CD4-positive, alpha-beta T cell treated with Interleukin-15 for 1 hour (primary cell): ENCODE results near the gene ADAMTS18.
"Not testable (repeated sequence)": the region's sequence is repeated elsewhere in the genome, so short reads cannot be mapped to it uniquely, and the experiment has no call there.

Source experiments
- DNase-seq: peaks from one replicate; pipeline ENCODE4 v3.0.0-alpha.2; 2020

Gene ADAMTS18

GRCh38 chr16:77434530-77435271 lies at the start of gene ADAMTS18:
TSS of gene ADAMTS18 (minus strand) at chr16:77435034. CDS start at chr16:77434695, 339 bp downstream.
- no peak for DNase-seq

- no peak for DNase-seq
Measured at GRCh38 chr16:77480681-77481315, 46.0 kb upstream of the ADAMTS18 start.

- no peak for DNase-seq
Measured at GRCh38 chr16:77472262-77472661, 37.4 kb upstream of the ADAMTS18 start.

GRCh38 chr16:77470851-77471250 lies 36.0 kb upstream of the ADAMTS18 start:
- no peak for DNase-seq

GRCh38 chr16:77469634-77470033 lies 34.8 kb upstream of the ADAMTS18 start:
- no peak for DNase-seq

GRCh38 chr16:77468831-77469230 lies 34.0 kb upstream of the ADAMTS18 start:
- no peak for DNase-seq

- DNase-seq = no peak
Measured at GRCh38 chr16:77467821-77468335, 33.0 kb upstream of the ADAMTS18 start.

GRCh38 chr16:77463659-77464058 lies 28.8 kb upstream of the ADAMTS18 start:
- DNase-seq = not testable (repeated sequence)

GRCh38 chr16:77462894-77463293 lies 28.1 kb upstream of the ADAMTS18 start:
- no peak for DNase-seq

GRCh38 chr16:77459534-77460254 lies 24.9 kb upstream of the ADAMTS18 start:
- no peak for DNase-seq

GRCh38 chr16:77457046-77457445 lies 22.2 kb upstream of the ADAMTS18 start:
- DNase-seq = no peak

GRCh38 chr16:77452243-77452642 lies 17.4 kb upstream of the ADAMTS18 start:
- no peak for DNase-seq

GRCh38 chr16:77450790-77451487 lies 16.1 kb upstream of the ADAMTS18 start:
- DNase-seq = no peak

- no peak for DNase-seq
Measured at GRCh38 chr16:77449208-77449607, 14.4 kb upstream of the ADAMTS18 start.

- no peak for DNase-seq
Measured at GRCh38 chr16:77445324-77445723, 10.5 kb upstream of the ADAMTS18 start.

- no peak for DNase-seq
Measured at GRCh38 chr16:77444147-77444460, 9.3 kb upstream of the ADAMTS18 start.

GRCh38 chr16:77443357-77444146 lies 8.7 kb upstream of the ADAMTS18 start:
- no peak for DNase-seq

GRCh38 chr16:77442078-77442477 lies 7.2 kb upstream of the ADAMTS18 start:
- no peak for DNase-seq

GRCh38 chr16:77439106-77439505 lies 4.3 kb upstream of the ADAMTS18 start:
- no peak for DNase-seq

GRCh38 chr16:77437859-77438258 lies 3.0 kb upstream of the ADAMTS18 start:
- no peak for DNase-seq

GRCh38 chr16:77435272-77435820 lies 512 bp upstream of the ADAMTS18 start:
- no peak for DNase-seq

- DNase-seq = no peak
Measured at GRCh38 chr16:77434022-77434529, 758 bp downstream of the ADAMTS18 start.
